GM21515 (cell line): Measurements from ENCODE around the gene MSN.
"Not testable (repeated sequence)": the region's sequence is repeated elsewhere in the genome, so short reads cannot be mapped to it uniquely, and the experiment has no call there.

Experiments used
- ATAC-seq: cut with Tn5 transposase; IDR thresholded peaks from one replicate; pipeline ENCODE4 v1.9.1; 2021; ENCODE audit not compliant: unreplicated experiment

Gene MSN

GRCh38 chrX:65667503-65668376, at the start of gene MSN:
TSS of gene MSN (plus strand) at chrX:65667654. CDS start at chrX:65667842, 188 bp downstream.
- ATAC-seq: peak; percentile 82

- not testable (repeated sequence) for ATAC-seq
These were observed 47.3 kb upstream of the MSN start for GRCh38 chrX:65620096-65620705.

GRCh38 chrX:65630771-65631170, 36.7 kb upstream of the MSN start:
- ATAC-seq: no peak

GRCh38 chrX:65633826-65634225, 33.6 kb upstream of the MSN start:
- ATAC-seq: no peak

- ATAC-seq: no peak
These were observed 32.7 kb upstream of the MSN start for GRCh38 chrX:65634732-65635131.

GRCh38 chrX:65635378-65635777, 32.1 kb upstream of the MSN start:
- ATAC-seq: no peak

GRCh38 chrX:65635822-65636221, 31.6 kb upstream of the MSN start:
- ATAC-seq: no peak

GRCh38 chrX:65636261-65636660, 31.2 kb upstream of the MSN start:
- ATAC-seq: not testable (repeated sequence)

- no peak for ATAC-seq
These were observed 30.1 kb upstream of the MSN start for GRCh38 chrX:65637335-65637734.

GRCh38 chrX:65642914-65643491, 24.5 kb upstream of the MSN start:
- no peak for ATAC-seq

GRCh38 chrX:65643531-65644052, 23.9 kb upstream of the MSN start:
- no peak for ATAC-seq

GRCh38 chrX:65644621-65645289, 22.7 kb upstream of the MSN start:
- ATAC-seq: no peak

GRCh38 chrX:65647801-65648200, 19.7 kb upstream of the MSN start:
- no peak for ATAC-seq

GRCh38 chrX:65652098-65652497, 15.4 kb upstream of the MSN start:
- ATAC-seq: no peak

GRCh38 chrX:65657009-65657441, 10.4 kb upstream of the MSN start:
- ATAC-seq: not testable (repeated sequence)

GRCh38 chrX:65657659-65658058, 9.8 kb upstream of the MSN start:
- no peak for ATAC-seq

- ATAC-seq: no peak
These were observed 9.2 kb upstream of the MSN start for GRCh38 chrX:65658229-65658628.

GRCh38 chrX:65667157-65667502, 324 bp upstream of the MSN start:
- ATAC-seq: no peak

GRCh38 chrX:65668377-65669310, 1.2 kb downstream of the MSN start:
- ATAC-seq: no peak

- no peak for ATAC-seq
These were observed 3.8 kb downstream of the MSN start for GRCh38 chrX:65671286-65671685.
